IPS-18c (cell line): ENCODE results near the gene PRM3.

Experiments
- H3K4me3 ChIP-seq: 2 replicates; pipeline ENCODE4 v1.7.0; 2013; ENCODE audit warnings: low read depth, mild to moderate bottlenecking, low read length, moderate library complexity; ENCODE audit not compliant: insufficient read depth
- H3K9me3 ChIP-seq: one replicate; pipeline ENCODE4 v1.6.1; 2013; ENCODE audit warnings: mild to moderate bottlenecking, low read length, moderate library complexity; ENCODE audit not compliant: control insufficient read depth, insufficient read depth

The PRM3 gene

GRCh38 chr16:11240636-11241473 lies 32.6 kb downstream of the PRM3 start:
- no peaks in the 10 kb centered on the region for H3K9me3 ChIP-seq
- H3K4me3 ChIP-seq = no peak overlapping the region

GRCh38 chr16:11239644-11240632 lies 33.5 kb downstream of the PRM3 start:
- no peak overlapping the region for H3K4me3 ChIP-seq
- H3K9me3 ChIP-seq = no peaks in the 10 kb centered on the region

GRCh38 chr16:11238272-11239202 lies 34.9 kb downstream of the PRM3 start:
- Histone ChIP-seq H3K9me3 (no peaks in the 10 kb centered on the region), H3K4me3 (no peak overlapping the region)

- Histone ChIP-seq H3K4me3 (no peak overlapping the region), H3K9me3 (no peaks in the 10 kb centered on the region)
Measured at GRCh38 chr16:11236461-11237254, 36.8 kb downstream of the PRM3 start.

GRCh38 chr16:11235703-11235991 lies 37.8 kb downstream of the PRM3 start:
- Histone ChIP-seq H3K4me3 (no peak overlapping the region), H3K9me3 (no peaks in the 10 kb centered on the region)

DNA sequence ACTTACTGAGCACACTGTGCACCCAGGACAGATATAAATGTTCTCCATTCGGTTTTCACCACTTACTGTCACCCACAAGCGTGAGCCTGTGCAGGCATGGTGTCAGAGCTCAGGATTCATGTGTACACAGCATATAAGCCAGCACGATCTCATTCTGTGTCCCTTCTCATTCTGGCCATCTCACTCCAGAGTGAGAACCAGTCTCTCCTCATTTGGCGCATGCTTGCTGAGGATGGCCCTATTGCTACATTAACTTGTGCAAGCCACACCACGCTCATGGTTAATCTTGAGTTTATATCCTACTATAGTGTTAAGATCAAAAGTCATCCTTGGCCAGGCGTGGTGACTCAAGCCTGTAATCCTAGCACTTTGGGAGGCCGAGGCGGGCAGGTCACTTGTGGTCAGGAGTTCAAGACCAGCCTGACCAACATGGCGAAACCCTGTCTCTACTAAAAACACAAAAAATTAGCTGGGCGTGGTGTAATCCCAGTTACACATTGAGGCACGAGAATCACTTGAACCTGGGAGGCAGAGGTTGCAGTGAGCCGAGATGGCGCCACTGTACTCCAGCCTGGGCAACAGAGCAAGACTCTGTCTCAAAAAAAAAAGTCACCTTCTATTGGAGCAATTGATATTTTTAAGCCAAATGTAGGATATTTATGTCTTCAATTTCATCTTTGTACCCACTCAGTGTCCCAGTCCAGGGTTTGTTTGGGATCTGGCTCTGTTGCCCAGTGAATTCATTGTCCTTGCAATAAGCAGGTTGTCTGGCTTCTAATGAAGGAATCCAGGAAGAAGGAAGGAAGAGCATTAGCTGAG lies 38.3 kb downstream of the PRM3 start:
- Histone ChIP-seq H3K9me3 (no peaks in the 10 kb centered on the region), H3K4me3 (no peak overlapping the region)

- no peak overlapping the region for H3K4me3 ChIP-seq
Measured at GRCh38 chr16:11233727-11234376, 39.6 kb downstream of the PRM3 start.

DNA sequence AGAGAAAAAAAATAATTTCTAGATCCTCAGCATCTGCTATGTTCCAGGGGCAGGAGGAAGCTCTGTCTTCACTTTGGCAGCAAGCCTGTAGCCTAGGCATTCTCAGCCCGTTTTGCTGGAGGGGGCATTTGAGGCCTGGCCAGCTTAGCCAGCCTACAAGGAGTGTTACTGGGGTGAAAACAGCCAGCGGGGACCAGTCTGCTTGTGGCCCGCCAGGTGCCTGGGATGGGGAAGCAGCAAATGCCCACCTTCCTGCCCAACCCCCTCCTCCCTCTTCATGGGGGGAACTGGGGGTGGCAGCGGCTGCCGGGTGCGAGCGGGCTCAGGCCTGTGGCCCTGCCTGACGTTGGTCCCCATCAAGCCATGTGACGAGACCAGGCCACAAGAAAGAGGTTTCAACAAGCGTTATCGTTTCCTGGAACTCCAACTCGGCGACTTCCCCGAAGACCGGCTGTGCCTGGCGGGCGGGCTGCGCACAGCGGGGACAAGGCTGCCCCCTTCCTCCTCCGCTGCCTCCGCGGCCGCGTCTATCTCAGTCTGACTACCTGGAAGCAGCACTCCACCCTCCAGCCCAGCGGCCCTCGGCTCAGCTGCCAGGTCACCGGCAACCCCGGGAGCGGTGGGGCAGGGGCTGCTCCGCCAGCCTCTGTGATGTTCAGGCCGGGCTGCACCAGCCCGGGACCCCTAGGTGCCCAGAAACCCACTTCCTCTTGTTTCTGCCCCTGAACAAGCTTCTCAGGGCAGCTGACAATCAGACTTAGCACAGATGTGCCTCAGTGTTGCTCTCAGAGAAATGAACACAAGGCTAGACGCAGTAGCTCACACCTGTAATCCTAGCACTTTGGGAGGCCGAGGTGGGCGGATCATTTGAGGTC lies 40.3 kb downstream of the PRM3 start:
- Histone ChIP-seq H3K4me3 (no peak overlapping the region), H3K9me3 (no peaks in the 10 kb centered on the region)

More at GRCh38 chr16:11233727-11234376, 39.6 kb downstream of the PRM3 start:
- H3K9me3 ChIP-seq = no peaks in the 10 kb centered on the region

DNA sequence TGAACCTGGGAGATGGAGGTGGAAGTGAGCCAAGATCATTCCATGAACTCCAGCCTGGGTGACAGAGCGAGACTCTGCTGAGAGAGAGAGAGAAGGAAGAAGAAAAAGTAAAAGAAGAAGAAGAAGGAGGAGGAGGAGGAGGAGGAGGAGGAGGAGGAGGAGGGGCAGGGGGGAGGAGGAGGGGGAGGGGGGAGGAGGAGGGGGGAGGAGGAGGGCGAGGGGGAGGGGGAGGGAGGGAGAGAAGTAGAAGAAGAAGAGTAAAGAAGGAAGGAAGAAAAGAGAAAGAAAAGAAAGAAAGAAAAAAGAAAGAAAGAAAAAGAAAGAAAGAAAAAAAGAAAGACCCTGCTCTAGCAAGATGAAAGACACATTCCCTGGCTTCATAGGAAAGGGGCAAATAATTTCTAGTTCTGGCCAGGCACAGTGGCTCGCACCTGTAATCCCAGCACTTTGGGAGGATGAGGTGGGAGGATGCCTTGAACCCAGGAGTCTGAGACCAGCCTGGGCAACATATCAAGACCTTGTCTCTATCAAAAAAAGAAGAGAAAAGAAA lies 41.1 kb downstream of the PRM3 start:
- Histone ChIP-seq H3K4me3 (no peak overlapping the region), H3K9me3 (no peaks in the 10 kb centered on the region)

DNA sequence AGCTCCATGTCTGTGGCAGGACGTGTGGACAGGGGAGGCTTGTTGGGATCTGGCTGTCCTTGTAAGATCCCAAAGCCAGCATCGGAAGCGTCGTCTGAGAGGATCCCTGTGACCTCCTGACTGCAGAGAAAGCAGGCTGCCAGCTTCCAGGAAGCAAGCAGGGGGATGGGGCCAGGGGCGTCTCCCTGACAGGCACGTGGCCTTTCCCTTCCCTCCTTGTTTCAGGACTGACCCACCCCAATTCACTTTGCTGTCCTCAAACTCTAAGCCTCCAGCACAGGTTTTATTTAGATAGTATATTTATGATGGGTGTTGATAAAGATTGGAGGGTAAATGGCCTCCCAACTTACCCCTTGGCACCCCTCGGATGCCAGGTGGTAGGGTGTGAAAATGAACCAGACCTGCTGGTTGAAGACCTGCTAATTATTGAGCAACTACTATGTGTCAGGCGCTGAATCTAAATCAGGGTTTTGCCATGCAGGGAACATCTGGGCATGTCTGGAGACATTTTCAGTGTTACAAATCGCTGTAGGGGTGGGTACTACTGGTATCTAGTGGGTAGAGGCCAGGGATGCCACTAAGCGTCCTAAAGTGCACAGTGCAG lies 42.0 kb downstream of the PRM3 start:
- Histone ChIP-seq H3K4me3 (no peak overlapping the region), H3K9me3 (no peaks in the 10 kb centered on the region)

- no peaks in the 10 kb centered on the region for H3K9me3 ChIP-seq
Measured at GRCh38 chr16:11229906-11230305, 43.5 kb downstream of the PRM3 start.

GRCh38 chr16:11229432-11229831 lies 44.0 kb downstream of the PRM3 start:
- H3K9me3 ChIP-seq = no peaks in the 10 kb centered on the region
- H3K4me3 ChIP-seq = no peak overlapping the region

More at GRCh38 chr16:11229906-11230305, 43.5 kb downstream of the PRM3 start:
- no peak overlapping the region for H3K4me3 ChIP-seq

GRCh38 chr16:11225677-11226549 lies 47.5 kb downstream of the PRM3 start:
- Histone ChIP-seq H3K9me3 (no peaks in the 10 kb centered on the region), H3K4me3 (no peak overlapping the region)
